ENCODE results near the gene OGFRL1.
"Not testable (repeated sequence)": the region's sequence is repeated elsewhere in the genome, so short reads cannot be mapped to it uniquely, and the experiment has no call there.

The OGFRL1 gene

GRCh38 chr6:71288228-71289038 lies at the start of gene OGFRL1:
OGFRL1 (plus strand) TSS chr6:71288811; CDS start chr6:71288937, 126 bp downstream.
- peak; percentile 67 for DNase-seq (ENCODE audit: low spot score)

DNA sequence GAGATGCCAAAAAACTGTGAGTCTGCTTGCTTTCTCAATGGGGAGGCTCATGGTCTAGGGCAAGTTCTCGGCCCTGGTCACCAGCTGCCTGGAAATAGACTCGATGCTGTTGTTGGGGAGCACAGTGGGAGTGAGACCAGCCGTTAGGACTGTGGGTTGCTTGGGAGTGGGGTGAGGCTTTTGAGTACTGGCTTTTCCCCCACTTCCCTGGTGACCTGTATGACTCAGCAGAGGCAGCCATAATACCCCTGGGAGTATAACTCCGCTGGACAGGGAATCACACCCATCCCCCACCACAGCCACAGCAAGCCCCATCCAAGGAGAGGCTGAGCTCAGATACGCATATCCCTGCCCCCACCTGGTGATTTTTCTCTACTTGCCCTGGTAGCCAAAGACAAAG lies 48.9 kb upstream of the OGFRL1 start:
- DNase-seq (ENCODE audit: low spot score) = no peak

DNA sequence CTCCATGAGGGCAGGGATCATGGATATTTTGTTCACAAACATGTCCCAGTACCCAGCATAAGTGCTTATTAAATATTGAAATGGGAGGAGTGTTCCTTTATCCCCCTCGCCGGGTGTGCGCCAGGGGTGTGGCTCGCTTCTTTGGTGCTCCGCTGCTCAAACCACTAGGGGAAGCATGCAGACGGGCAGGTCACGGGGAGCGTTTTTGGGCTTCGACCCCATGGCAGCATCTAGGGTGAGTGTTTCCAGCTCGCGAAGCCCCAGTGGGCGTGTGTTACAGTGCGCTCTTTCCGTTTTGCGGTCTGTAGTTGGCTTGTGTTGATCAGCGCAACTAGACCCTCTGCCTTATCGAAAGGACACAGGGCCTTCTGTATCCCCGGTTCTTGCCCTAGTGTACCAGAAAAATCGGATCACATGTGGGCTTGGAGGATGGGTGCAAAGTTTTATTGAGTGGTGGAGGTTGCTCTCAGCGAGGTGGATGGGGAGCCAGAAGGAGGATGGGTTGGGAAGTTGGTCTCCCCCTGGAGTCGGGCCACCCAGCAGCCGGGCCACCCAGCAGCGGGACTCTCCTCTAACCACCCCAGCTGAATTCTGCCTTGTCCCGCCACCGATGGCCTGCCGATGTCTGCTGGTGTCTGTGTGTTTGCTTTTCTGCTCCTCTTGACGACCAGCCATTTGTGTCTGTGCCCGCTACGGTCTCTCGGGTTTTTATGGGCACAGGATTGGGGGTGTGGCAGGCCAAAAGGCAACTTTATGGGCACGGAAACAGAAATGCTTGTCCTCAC lies 43.2 kb upstream of the OGFRL1 start:
- DNase-seq (ENCODE audit: low spot score) = no peak

DNA sequence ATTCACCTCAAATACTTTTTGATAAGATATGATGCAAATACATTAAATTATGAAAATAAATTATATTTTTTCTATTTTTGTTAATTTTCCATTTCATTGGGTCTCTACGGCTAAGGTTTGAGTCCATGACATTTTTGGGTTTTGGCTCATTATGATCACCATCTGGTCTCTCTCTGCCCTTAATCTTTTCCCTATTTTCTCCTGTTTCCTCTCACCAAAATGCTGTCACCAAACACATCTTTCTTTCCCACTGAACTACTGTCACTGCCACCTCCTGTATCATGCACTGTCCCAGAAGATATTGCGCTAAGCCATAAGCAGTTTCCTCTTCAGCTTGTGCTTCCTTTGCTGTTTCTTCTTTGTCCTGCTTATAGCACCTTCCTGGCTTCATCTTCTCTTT lies 42.0 kb upstream of the OGFRL1 start:
- DNase-seq (ENCODE audit: low spot score) = no peak

DNA sequence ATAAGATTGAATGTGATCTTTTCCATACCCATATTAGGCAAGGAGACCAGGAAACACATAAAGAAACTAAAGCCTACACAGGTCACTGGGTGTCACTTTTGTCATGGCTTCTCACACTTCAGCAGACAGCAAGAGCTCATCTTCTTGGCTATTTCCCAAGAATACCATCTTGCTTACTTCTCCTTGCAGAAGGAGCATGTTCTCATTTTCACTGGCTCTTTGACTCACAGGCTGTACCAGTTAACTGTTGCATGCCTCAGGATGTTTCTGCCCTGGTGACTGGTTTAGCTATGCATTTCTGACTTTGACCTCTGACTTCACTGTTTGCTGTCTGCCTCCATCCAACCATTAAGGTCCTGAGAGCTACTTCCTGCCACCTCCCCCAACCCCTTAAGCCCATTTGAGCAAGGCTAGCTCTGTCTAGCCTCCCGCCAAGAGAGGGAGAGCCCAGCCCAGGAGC lies 40.3 kb upstream of the OGFRL1 start:
- peak; percentile 94 for DNase-seq (ENCODE audit: low spot score)

DNA sequence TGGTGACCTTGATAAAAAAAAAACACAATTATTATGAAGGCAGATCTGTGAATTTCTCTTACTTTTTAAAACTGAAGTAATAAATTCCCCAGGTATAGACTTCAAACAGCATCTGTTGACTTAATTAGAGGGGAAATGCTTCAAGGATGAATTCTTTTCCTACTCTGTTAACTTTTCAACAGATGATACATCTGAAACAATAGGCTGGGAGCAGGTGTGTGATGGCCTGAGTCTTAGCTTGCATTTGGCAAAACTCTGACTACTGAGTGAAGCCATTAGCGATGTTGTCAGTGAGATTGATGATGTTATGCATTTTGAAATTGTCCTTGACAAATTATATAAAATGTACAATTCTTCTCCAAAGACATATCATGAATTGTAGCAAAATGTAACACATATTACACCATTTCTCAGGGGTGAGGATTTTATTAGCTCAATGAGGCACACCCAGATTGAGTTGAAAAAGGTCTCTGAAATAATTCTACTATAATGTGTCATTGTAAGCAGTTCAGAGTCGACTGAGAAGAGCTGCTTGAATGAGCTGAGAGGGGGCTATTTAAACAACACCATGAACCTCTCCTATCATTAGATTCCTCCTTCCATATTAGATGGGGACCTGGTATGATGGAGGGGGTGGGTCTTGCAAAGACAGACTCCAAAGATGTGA lies 39.6 kb upstream of the OGFRL1 start:
- peak; percentile 69 for DNase-seq (ENCODE audit: low spot score)

DNA sequence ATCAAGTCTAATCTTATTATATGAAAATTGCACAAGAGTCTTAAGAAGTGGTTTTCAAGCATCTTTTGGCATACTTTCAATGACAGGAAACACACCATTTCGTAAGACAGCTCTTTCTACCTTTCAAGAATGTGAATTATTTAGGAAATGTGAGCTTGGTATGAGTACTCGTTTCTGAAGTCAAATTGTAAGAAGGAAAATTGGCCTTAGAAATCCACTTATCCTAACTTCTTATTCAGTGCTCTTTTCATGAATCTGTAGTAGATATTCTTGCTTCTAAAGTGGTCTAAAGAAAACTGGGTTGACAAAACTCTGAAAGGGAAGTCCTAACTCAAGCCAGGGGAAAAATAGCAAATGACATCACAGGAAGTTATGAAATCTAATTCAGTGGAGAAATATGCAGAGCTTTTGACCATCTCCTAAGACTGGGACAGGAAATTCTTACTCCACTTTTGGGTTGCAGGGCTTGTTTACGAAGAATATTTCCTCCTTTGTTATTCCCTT lies 38.5 kb upstream of the OGFRL1 start:
- DNase-seq (ENCODE audit: low spot score) = peak; percentile 88

- DNase-seq (ENCODE audit: low spot score) = no peak
Observed at GRCh38 chr6:71252410-71252809, 36.2 kb upstream of the OGFRL1 start.

DNA sequence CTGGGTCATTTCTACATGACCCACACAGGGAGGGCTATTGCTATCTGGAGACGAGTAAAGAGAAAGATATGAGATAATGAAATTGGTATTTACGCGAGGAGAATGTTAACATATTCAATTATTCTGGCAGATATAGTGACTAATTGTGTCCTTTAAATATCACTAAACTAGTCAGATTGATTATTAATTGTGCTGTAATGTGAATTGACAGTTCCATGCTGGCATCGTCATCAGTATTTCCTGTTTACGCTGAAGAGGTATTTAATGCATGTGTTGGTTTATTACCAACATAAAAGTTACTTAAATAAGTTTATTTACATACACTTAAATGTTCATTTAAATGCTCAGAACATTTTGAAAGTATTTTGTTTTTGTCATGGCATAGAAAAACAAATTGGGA lies 35.7 kb upstream of the OGFRL1 start:
- peak; percentile 21 for DNase-seq (ENCODE audit: low spot score)

DNA sequence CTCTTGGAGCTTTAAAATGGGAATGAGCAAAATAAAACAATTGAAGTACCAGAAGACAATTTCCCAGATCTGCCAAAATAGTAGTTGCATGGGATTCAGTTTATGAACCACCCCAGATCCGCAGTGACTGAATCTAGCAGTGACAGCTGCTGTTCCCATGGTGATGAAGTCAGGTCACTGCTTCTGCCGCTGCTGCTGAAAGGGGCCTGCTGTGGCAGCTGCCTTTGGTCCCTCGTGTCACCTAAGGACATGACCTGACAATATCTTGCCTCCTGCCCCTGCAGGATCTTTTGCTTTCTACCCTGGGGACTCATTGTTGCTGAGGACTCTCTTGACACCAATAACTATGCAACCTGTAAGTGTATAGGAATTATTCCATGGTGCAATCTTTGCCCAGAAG lies 34.3 kb upstream of the OGFRL1 start:
- no peak for DNase-seq (ENCODE audit: low spot score)

- DNase-seq (ENCODE audit: low spot score) = no peak
Observed at GRCh38 chr6:71258078-71258866, 30.3 kb upstream of the OGFRL1 start.

GRCh38 chr6:71259888-71260604 lies 28.6 kb upstream of the OGFRL1 start:
- DNase-seq (ENCODE audit: low spot score) = no peak

DNA sequence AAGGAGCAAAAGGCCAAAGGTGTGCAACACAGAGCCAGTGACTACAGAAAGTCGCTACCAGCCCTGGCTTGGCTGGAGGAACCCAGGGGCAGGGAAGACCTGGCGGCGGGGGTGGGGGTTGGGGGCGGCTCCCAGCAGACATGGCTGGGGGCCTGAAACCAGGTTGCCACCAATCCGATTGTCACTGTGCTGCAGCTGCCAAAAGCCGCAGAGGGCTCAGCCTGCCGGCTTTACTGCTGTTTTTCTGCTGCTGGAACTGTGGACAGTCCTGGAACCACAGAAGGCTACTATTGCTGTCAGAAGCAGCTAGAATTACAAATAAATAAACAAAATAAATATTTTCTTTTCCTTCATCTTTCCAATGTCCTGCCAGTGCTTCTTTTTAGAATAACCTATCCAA lies 25.7 kb upstream of the OGFRL1 start:
- DNase-seq (ENCODE audit: low spot score) = no peak

DNA sequence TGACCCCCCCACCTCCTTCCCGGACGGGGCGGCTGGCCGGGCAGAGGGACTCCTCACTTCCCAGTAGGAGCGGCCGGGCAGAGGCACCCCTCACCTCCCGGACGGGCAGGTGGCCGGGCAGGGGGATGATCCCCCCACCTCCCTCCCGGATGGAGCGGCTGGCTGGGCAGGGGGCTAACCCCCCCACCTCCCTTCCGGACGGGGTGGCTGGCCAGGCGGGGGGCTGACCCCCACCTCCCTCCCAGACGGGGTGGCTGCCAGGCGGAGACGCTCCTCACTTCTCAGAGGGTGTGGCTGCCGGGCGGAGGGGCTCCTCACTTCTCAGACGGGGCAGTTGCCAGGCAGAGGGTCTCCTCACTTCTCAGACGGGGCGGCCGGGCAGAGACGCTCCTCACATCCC lies 22.2 kb upstream of the OGFRL1 start:
- DNase-seq (ENCODE audit: low spot score) = not testable (repeated sequence)

- DNase-seq (ENCODE audit: low spot score) = no peak
Observed at GRCh38 chr6:71268735-71269437, 19.7 kb upstream of the OGFRL1 start.

GRCh38 chr6:71277926-71278600 lies 10.5 kb upstream of the OGFRL1 start:
- DNase-seq (ENCODE audit: low spot score) = no peak

DNA sequence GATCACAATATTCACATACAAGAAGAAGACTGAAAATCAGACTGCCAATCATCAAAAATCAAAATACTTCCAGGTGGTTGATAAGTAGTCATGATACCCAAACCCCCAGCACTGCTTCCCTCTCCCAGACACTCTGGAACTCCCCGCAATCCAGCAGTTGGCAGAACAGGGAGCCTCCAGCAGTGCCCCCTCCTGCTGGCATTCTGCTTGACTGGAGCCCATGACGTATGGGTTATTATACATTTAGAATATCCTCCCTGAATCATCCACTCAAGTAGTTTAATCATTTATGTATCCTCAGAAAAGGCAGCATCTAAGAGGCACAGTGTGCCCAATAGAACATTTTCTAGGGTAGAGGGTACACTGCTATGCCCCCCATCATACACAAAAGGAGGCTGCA lies 9.3 kb upstream of the OGFRL1 start:
- no peak for DNase-seq (ENCODE audit: low spot score)

GRCh38 chr6:71279740-71280139 lies 8.9 kb upstream of the OGFRL1 start:
- no peak for DNase-seq (ENCODE audit: low spot score)

DNA sequence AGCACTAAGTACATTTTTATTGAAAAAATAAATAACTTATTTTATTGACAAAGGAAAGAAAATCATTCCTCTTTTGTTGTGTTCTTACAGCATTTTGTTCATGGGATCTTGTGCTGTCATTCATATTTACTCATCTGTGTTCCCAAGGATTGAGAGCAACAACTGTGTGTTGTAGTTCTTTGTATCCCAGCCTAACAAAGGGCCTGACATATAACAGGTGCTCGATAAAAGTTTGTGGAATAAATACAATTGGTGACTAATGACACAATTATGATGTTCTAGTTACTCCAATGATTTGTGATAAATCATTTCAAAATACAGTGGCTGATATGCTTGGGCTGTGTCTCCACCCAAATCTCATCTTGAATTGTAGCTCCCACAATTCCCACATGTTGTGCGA lies 7.9 kb upstream of the OGFRL1 start:
- DNase-seq (ENCODE audit: low spot score) = no peak

- no peak for DNase-seq (ENCODE audit: low spot score)
Observed at GRCh38 chr6:71284785-71285184, 3.8 kb upstream of the OGFRL1 start.

Data from kidney capillary endothelial cell (primary cell).